Transverse colon (tissue), 3 donors: ENCODE results near the gene KNOP1.

ENCODE experiments used
- EP300 ChIP-seq: sonication (generic); formaldehyde crosslinking; IDR thresholded peaks from one replicate; pipeline ENCODE4 v1.6.1; 2017; ENCODE audit warnings: antibody characterized with exemption, low read depth
- POLR2A ChIP-seq: fragments of 450-650 bp; IDR thresholded peaks from one replicate; pipeline ENCODE4 v1.6.1; 2016; ENCODE audit warnings: antibody characterized with exemption, mild to moderate bottlenecking, moderate library complexity
- TF ChIP-seq, protein P1 (sequence below), 5 experiments: fragments of 200-600 bp in 3 of 5; fragments of 450-650 bp in 2 of 5; sonication (generic) in 3 of 5; IDR thresholded peaks; 1 replicate in 2 of 5; 2 replicates in 3 of 5; pipeline ENCODE4 v1.5.1; 2016 to 2017; ENCODE audit warnings: antibody characterized with exemption in 5 of 5, inconsistent platforms in 3 of 5, mild to moderate bottlenecking in 2 of 5, moderate library complexity in 1 of 5

DNA sequence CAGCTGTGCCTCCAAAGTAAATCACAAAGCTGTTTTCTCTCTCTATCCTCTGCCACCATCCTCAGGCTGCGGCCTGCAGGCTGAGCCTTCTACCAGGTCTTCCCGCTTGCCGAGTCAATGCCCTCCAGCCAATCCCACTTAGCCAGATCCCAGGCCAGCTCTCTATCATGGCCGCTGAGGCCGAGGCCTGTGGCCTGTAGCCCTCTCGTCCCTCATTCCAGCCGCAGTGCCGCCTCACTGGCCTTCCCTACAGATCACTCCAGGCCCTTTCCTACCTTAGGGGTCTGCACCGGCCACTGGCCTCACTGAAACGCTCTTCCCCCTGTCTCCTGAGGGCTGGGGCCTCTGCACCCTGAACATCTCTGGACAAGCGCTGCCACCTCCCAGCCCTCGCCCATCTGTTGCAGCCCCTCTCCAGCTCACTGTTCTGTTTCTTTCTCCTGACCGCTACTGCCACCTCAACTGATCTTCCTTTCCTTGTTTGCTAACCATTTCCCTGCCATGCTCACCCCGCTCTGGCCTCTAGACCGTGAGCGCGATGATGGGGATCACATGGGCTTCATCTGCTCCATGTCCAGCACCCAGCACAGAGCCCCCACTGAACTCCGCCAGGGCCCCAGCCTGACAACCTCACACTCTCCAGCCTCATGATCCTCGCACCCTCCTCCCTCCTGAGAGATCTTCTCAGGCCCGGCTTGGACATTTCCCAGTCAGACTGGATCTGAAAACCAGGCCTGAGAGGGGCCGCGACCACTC, 8.5 kb downstream of the KNOP1 start:
- TF ChIP-seq, protein P1, sequence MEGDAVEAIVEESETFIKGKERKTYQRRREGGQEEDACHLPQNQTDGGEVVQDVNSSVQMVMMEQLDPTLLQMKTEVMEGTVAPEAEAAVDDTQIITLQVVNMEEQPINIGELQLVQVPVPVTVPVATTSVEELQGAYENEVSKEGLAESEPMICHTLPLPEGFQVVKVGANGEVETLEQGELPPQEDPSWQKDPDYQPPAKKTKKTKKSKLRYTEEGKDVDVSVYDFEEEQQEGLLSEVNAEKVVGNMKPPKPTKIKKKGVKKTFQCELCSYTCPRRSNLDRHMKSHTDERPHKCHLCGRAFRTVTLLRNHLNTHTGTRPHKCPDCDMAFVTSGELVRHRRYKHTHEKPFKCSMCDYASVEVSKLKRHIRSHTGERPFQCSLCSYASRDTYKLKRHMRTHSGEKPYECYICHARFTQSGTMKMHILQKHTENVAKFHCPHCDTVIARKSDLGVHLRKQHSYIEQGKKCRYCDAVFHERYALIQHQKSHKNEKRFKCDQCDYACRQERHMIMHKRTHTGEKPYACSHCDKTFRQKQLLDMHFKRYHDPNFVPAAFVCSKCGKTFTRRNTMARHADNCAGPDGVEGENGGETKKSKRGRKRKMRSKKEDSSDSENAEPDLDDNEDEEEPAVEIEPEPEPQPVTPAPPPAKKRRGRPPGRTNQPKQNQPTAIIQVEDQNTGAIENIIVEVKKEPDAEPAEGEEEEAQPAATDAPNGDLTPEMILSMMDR (IDR thresholded peaks at IDR 0.05), result no peak
- TF ChIP-seq EP300 (no peak), POLR2A (no peak)
